ENCODE measurements around the gene SEC22C. TPM values are rescaled to one million over a fixed set of nuclear protein-coding genes. Genes with fewer than 3 reads are reported as not detected.

Gene SEC22C, protein sequence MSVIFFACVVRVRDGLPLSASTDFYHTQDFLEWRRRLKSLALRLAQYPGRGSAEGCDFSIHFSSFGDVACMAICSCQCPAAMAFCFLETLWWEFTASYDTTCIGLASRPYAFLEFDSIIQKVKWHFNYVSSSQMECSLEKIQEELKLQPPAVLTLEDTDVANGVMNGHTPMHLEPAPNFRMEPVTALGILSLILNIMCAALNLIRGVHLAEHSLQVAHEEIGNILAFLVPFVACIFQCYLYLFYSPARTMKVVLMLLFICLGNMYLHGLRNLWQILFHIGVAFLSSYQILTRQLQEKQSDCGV
- total RNA-seq: 10 to 100 TPM; 22.4 to 44.4 (median 28.5) TPM

GRCh38 chr3:42581709-42582473, at the start of gene SEC22C:
TSS of gene SEC22C (minus strand) at chr3:42581967. CDS start at chr3:42569046, 12,921 bp downstream.
- H3K9me3 ChIP-seq: no peaks in the 10 kb centered on the region
- H3K36me3 ChIP-seq: no peaks in the 10 kb centered on the region
- no peaks in the 10 kb centered on the region for H3K27me3 ChIP-seq
- peak; percentile 97 to 98 for DNase-seq (ENCODE audit: low spot score in 2 of 2)
- WGBS: under 1% methylated on average over 36 of the region's 77 CpGs
- peak within 1 kb of the TSS; percentile 68 for H3K4me3 ChIP-seq
- TF ChIP-seq POLR2A (IDR thresholded peaks at IDR 0.05) (peak in 1 of 2 donors; percentile 75), POLR2AphosphoS5 (IDR thresholded peaks at IDR 0.05) (peak in 1 of 3 donors; percentile 11), EP300 (IDR thresholded peaks at IDR 0.05) (no peak)
- H3K4me1 ChIP-seq: peaks cover 22% of the 10 kb centered on the region
- H3K27ac ChIP-seq: peak within 1 kb of the TSS; percentile 87

DNA sequence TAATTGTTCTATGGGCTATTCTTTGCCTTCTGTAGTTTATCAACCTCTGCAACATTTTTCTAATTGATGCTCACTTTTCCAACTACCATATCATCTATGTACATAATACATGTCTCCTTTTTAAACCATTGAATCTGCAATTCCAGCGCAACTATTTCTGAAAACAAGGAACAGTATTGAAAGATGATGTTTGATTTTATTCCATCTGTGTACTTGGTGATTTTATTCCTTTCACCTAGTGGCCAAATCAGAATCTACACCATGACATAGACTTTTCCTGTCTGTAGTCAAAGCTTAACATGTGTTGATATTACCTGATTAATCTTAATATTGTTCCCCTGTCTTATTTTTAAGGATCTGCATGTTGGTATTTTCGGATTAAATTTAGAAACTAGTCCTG, 31.7 kb upstream of the SEC22C start:
- Histone ChIP-seq H3K36me3 (peaks cover 3% of the 10 kb centered on the region), H3K4me1 (peaks cover 33% of the 10 kb centered on the region), H3K4me3 (no peak overlapping the region), H3K9me3 (no peaks in the 10 kb centered on the region), H3K27ac (no peak overlapping the region), H3K27me3 (no peaks in the 10 kb centered on the region)
- no peak for DNase-seq (ENCODE audit: low spot score in 2 of 2)
- WGBS: 82% methylated on average over 2 of the region's 2 CpGs
- TF ChIP-seq EP300 (IDR thresholded peaks at IDR 0.05) (no peak), POLR2A (IDR thresholded peaks at IDR 0.05) (no peak), CTCF (IDR thresholded peaks at IDR 0.05) (peak in 1 of 2 donors; percentile 29)

GRCh38 chr3:42612928-42613327, 31.2 kb upstream of the SEC22C start:
- Histone ChIP-seq H3K36me3 (no peaks in the 10 kb centered on the region), H3K27ac (no peak overlapping the region), H3K27me3 (no peaks in the 10 kb centered on the region), H3K4me1 (peaks cover 38% of the 10 kb centered on the region), H3K4me3 (no peak overlapping the region), H3K9me3 (no peaks in the 10 kb centered on the region)
- DNase-seq (ENCODE audit: low spot score in 2 of 2): no peak
- TF ChIP-seq CTCF (IDR thresholded peaks at IDR 0.05) (no peak), EP300 (IDR thresholded peaks at IDR 0.05) (no peak), POLR2AphosphoS5 (IDR thresholded peaks at IDR 0.05) (no peak), POLR2A (IDR thresholded peaks at IDR 0.05) (no peak)
- WGBS: 96% methylated on average over 3 of the region's 3 CpGs

GRCh38 chr3:42612217-42612616, 30.4 kb upstream of the SEC22C start:
- Histone ChIP-seq H3K27me3 (no peaks in the 10 kb centered on the region), H3K4me1 (peaks cover 38% of the 10 kb centered on the region), H3K36me3 (no peaks in the 10 kb centered on the region), H3K27ac (peak overlapping the region; percentile 54), H3K9me3 (no peaks in the 10 kb centered on the region), H3K4me3 (no peak overlapping the region)
- TF ChIP-seq POLR2AphosphoS5 (IDR thresholded peaks at IDR 0.05) (no peak), CTCF (IDR thresholded peaks at IDR 0.05) (no peak), EP300 (IDR thresholded peaks at IDR 0.05) (no peak), POLR2A (IDR thresholded peaks at IDR 0.05) (no peak)
- DNase-seq (ENCODE audit: low spot score in 2 of 2): no peak
- WGBS: 58% methylated on average over 1 of the region's 1 CpG

GRCh38 chr3:42610976-42611375, 29.2 kb upstream of the SEC22C start:
- Histone ChIP-seq H3K36me3 (peaks cover 4% of the 10 kb centered on the region), H3K27ac (no peak overlapping the region), H3K4me1 (peaks cover 40% of the 10 kb centered on the region), H3K9me3 (no peaks in the 10 kb centered on the region), H3K4me3 (no peak overlapping the region), H3K27me3 (no peaks in the 10 kb centered on the region)
- WGBS: 94% methylated on average over 1 of the region's 1 CpG
- TF ChIP-seq EP300 (IDR thresholded peaks at IDR 0.05): no peak
- no peak for TF ChIP-seq POLR2A (IDR thresholded peaks at IDR 0.05)
- TF ChIP-seq CTCF (IDR thresholded peaks at IDR 0.05): no peak
- TF ChIP-seq POLR2AphosphoS5 (IDR thresholded peaks at IDR 0.05): no peak
- no peak for DNase-seq (ENCODE audit: low spot score in 2 of 2)

Data from suprapubic skin (tissue), 4 donors.